NCI-H2107 (cell line): ENCODE measurements around the gene CACNA1D.
"Not testable (repeated sequence)": the region's sequence is repeated elsewhere in the genome, so short reads cannot be mapped to it uniquely, and the experiment has no call there.

ENCODE experiments used
- DNase-seq: peaks from one replicate; lab custom pipeline; 2025; lab: John Stamatoyannopoulos, UW

CACNA1D gene

GRCh38 chr3:53493963-53494791 is at the start of gene CACNA1D:
CACNA1D (plus strand) TSS chr3:53494611; CDS start chr3:53495167, 556 bp downstream.
- DNase-seq: no peak

- no peak for DNase-seq
These were observed 37.3 kb upstream of the CACNA1D start for GRCh38 chr3:53457068-53457467.

GRCh38 chr3:53460326-53460725 is 34.1 kb upstream of the CACNA1D start:
- DNase-seq: no peak

- no peak for DNase-seq
These were observed 30.0 kb upstream of the CACNA1D start for GRCh38 chr3:53464424-53464823.

GRCh38 chr3:53469758-53470157 is 24.7 kb upstream of the CACNA1D start:
- not testable (repeated sequence) for DNase-seq

DNA sequence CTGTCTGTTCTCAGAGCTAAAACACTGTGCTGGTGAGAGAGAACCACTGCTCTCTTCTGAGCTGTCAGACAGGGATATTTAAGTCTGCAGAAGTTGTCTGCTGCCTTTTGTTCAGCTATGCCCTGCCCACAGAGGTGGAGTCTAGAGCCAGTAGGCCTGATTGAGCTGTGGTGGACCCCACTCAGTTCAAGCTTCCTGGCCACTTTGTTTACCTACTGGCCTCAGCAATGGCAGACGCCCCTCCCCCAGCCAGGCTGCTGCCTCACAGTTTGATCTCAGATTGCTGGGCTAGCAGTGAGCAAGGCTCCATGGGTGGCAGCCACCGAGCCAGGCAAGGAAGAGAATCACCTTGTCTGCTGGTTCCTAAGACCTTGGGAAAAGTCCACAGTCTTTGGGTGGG is 21.0 kb upstream of the CACNA1D start:
- no peak for DNase-seq

GRCh38 chr3:53476372-53476771 is 18.0 kb upstream of the CACNA1D start:
- not testable (repeated sequence) for DNase-seq

DNA sequence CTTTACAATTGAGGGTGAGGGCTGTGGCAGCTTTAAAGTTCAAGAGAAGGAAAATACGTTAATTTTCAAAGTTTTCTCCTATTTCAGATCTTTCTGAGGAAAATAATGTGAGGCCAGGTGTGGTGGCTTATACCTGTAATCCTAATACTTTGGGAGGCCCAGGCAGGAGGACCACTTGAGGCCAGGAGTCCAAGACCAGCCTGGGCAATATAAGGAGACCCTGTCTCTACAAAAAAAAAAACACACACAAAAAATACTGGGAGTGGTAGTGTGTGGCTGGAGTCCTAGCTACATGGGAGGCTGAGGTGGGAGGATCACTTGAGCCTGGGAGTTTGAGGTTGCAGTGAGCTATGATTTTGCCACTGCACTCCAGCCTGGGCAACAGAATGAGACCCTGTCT is 16.7 kb upstream of the CACNA1D start:
- DNase-seq: not testable (repeated sequence)

- DNase-seq: no peak
These were observed 16.1 kb upstream of the CACNA1D start for GRCh38 chr3:53478166-53478830.

GRCh38 chr3:53478921-53479664 is 15.3 kb upstream of the CACNA1D start:
- DNase-seq: no peak

- no peak for DNase-seq
These were observed 12.2 kb upstream of the CACNA1D start for GRCh38 chr3:53482227-53482626.

- no peak for DNase-seq
These were observed 10.6 kb upstream of the CACNA1D start for GRCh38 chr3:53483821-53484220.

- DNase-seq: no peak
These were observed 9.4 kb upstream of the CACNA1D start for GRCh38 chr3:53484984-53485383.

DNA sequence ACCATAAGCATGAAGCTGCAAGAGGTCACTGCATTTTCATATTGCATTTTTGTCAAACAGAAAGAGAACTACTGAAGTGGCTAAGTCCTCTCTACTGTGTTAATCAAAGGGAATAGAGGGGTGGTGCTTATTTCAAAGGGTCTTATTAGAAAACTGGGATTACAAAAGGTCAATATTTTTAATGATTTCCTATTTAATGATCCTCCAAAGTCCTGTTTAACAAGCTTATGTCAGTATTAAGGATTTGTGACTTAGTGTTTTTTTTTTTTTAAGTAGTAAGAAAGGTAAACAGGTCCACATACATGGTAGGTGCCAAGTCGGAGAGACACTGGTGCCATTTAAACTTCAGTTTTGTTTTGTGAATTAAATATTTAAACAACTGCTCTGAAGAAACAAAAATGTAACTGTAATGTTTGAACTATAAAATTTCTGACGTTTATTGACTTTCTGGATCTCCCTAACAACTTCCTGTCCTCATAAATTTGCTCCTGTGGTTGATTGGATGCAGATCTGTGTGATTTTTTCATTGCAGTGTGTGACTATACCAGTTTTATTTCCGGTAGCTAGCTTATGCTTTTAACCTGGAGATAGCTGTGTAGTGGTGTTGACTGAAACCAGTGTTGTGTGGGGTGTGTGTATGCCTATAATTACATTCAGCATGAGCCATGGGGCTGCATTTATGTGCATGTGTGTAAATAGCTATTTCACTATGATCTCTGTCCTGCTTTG is 8.6 kb upstream of the CACNA1D start:
- no peak for DNase-seq

DNA sequence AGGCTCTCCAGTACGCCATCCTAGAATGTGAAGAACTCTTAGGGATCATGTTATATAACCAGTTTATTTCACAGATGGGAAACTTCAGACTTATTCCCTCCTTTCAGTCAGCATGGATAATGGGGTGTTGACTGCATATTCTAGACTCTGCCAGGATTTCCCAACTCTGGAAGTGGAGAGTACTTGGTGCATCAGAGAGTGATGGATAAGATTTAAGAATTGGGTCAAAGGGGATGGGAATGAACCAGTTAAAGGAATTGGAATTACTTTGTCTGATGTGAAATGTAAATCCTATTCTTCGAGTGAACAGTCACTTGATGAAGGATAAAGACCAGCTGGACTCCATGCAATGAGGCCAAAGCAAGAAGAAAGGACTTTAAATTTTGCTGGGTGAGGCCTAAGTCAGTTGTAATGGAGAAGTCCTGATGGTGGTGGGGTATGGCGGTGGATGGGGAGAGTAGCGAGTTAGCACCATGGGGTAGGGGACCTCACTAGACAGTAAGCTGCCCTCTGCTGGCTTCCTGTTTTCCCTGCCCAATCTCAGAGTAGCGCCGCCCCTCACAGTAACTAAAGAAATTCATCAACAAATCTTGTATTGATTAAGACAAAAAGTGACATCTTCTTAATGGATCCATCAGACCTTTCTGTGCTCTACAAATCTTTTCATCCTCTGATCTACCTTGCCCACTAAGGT is 7.3 kb upstream of the CACNA1D start:
- DNase-seq: no peak

DNA sequence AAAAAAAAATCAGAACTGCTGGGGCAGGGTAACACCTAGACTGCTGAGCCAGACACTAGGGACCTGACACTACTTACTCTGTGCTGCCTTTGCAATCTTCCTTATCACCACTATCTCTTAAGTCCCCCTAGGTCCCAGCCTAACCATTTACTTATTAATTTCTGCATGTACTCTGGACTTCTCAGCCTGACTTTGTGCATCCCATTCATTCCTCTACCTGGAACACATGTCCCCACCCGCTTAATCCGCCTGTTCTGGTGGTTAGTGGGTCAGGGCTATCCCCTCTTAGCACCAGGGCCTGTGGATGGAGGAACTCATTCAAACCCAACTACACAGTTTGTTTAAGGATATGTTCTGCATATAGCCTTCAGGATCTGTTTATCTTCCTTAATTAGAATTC is 5.0 kb upstream of the CACNA1D start:
- no peak for DNase-seq

- no peak for DNase-seq
These were observed 4.5 kb upstream of the CACNA1D start for GRCh38 chr3:53489787-53490458.

DNA sequence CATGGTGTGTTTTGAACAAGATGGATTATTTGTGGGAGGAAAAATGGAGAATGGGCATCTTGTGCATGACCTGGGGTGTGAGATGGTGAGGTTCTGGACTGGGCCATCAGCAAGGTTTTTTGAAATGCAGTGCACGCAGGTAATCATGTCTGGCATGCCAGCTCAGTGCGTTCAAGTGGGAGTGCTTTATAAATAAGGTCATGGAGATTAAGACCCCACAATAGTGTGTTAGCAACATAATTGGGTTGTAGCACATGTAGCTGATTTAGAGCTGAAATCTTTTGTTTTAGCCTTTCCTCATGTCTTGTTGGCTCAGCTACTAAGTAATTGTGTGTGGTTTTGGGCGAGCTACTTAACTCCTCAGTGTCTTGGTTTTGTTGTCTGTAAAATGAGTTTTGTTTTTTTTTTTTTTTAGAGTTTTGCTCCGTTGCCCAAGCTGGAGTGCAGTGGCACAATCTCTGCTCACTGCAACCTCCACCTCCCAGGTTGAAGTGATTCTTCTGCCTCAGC is 3.9 kb upstream of the CACNA1D start:
- no peak for DNase-seq

DNA sequence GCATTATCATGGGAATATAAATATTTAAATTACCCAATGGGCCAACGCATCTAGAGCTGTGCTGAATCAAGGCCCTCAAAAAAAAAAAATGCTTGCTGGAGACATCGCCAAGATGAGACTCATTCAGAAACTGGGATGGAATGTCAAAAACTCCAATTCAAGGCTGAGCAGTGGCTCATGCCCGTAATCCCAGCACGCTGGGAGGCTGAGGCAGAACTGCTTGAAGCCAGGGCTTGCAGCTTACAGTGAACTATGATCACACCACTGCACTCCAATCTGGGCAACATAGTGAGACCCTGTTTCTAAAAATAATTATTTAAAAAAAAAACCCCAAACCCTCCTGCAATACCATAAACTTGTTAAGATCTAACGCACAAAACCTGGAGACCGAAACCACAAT is 3.1 kb upstream of the CACNA1D start:
- DNase-seq: no peak

- no peak for DNase-seq
These were observed 832 bp upstream of the CACNA1D start for GRCh38 chr3:53493595-53493962.

- DNase-seq: no peak
These were observed 722 bp downstream of the CACNA1D start for GRCh38 chr3:53495146-53495519.
